IMR-90 (cell line): ENCODE data around the gene SNRK. TPM values are rescaled to one million over a fixed set of nuclear protein-coding genes. Genes with fewer than 3 reads are reported as not detected.

ENCODE experiments used
- ATAC-seq: fragments of 200-7000 bp; cut with Tn5 transposase; 2 replicates; pipeline ENCODE4 v1.9.1; 2020; ENCODE audit warnings: low read depth, mild to moderate bottlenecking, moderate library complexity
- BruUV-seq: library from RNA; stranded (reverse); fragments of 400-500 nt; replicated peaks from 2 replicates; lab custom pipeline; 2021; lab: Mats Ljungman, UMichigan
- CTCF ChIA-PET: fragments of 300-600 bp; formaldehyde crosslinking; extraction: SDS; loops from one replicate; lab custom pipeline; 2021; ENCODE audit warnings: antibody characterized with exemption; lab: Yijun Ruan, JAX
- POLR2A ChIA-PET: fragments of 300-600 bp; sonication (Branson Sonifier 250); formaldehyde crosslinking; loops from one replicate; lab custom pipeline; 2022; ENCODE audit warnings: antibody characterized with exemption; ENCODE audit not compliant: unreplicated experiment; lab: Charles Lee
- DNase-seq: peaks from one replicate; pipeline ENCODE4 v3.0.0; 2013
- H2AFZ ChIP-seq: replicated peaks from 2 replicates; pipeline ENCODE3; 2013; ENCODE audit warnings: low read length, mild to moderate bottlenecking; ENCODE audit not compliant: poor library complexity
- H2AK5ac ChIP-seq: 2 replicates; pipeline ENCODE4 v1.6.1; 2013; ENCODE audit warnings: low read depth, low read length, inconsistent platforms
- H2AK9ac ChIP-seq: replicated peaks from 2 replicates; pipeline ENCODE3; 2013; ENCODE audit warnings: mild to moderate bottlenecking, low read depth, low read length, moderate library complexity; ENCODE audit not compliant: poor library complexity
- H2BK120ac ChIP-seq: 2 replicates; pipeline ENCODE4 v1.6.1; 2013; ENCODE audit warnings: low read depth, low read length, inconsistent platforms
- H2BK15ac ChIP-seq: 3 replicates; pipeline ENCODE4 v1.6.1; 2013; ENCODE audit warnings: low read depth, low read length, inconsistent platforms
- H2BK20ac ChIP-seq: 2 replicates; pipeline ENCODE4 v1.6.1; 2013; ENCODE audit warnings: low read depth, mild to moderate bottlenecking, inconsistent platforms, low read length, moderate library complexity
- H2BK5ac ChIP-seq: 2 replicates; pipeline ENCODE4 v1.6.1; 2013; ENCODE audit warnings: mild to moderate bottlenecking, low read depth, low read length, inconsistent platforms; ENCODE audit not compliant: poor library complexity, severe bottlenecking
- H3K14ac ChIP-seq: replicated peaks from 2 replicates; pipeline ENCODE4 v1.6.1; 2013; ENCODE audit warnings: low read depth, low read length, inconsistent platforms
- H3K18ac ChIP-seq: 2 replicates; pipeline ENCODE4 v1.6.1; 2013; ENCODE audit warnings: low read depth, low read length, control low read depth
- H3K23ac ChIP-seq: 2 replicates; pipeline ENCODE4 v1.6.1; 2013; ENCODE audit warnings: low read depth, low read length, inconsistent platforms
- H3K27ac ChIP-seq: 2 replicates; pipeline ENCODE4 v1.5.1; 2013; ENCODE audit warnings: mild to moderate bottlenecking, control low read depth, low read length; ENCODE audit not compliant: insufficient read depth
- H3K27me3 ChIP-seq: 2 replicates; pipeline ENCODE4 v1.6.1; 2013; ENCODE audit warnings: low read length; ENCODE audit not compliant: control insufficient read depth, insufficient read depth
- H3K36me3 ChIP-seq: 2 replicates; pipeline ENCODE4 v1.6.1; 2013; ENCODE audit warnings: low read length, mixed read lengths; ENCODE audit not compliant: control insufficient read depth, insufficient read depth
- H3K4ac ChIP-seq: 2 replicates; pipeline ENCODE4 v1.6.1; 2013; ENCODE audit warnings: low read depth, low read length, inconsistent platforms
- H3K4me1 ChIP-seq: 2 replicates; pipeline ENCODE4 v1.6.1; 2013; ENCODE audit warnings: low read length, mixed read lengths; ENCODE audit not compliant: control insufficient read depth, insufficient read depth
- H3K4me2 ChIP-seq: 2 replicates; pipeline ENCODE4 v1.6.1; 2013; ENCODE audit warnings: low read depth, mild to moderate bottlenecking, control low read depth, low read length, moderate library complexity
- H3K4me3 ChIP-seq: 2 replicates; pipeline ENCODE4 v1.5.1; 2013; ENCODE audit warnings: low read depth, mild to moderate bottlenecking, control low read depth, low read length, moderate library complexity; ENCODE audit not compliant: insufficient read depth
- H3K56ac ChIP-seq: 2 replicates; pipeline ENCODE4 v1.6.1; 2013; ENCODE audit warnings: low read length, inconsistent platforms; ENCODE audit not compliant: insufficient read depth; ENCODE audit errors: extremely low read depth
- H3K79me1 ChIP-seq, 2 experiments: 2 replicates each; pipeline ENCODE4 v1.6.1; 2013; ENCODE audit warnings: low read length in 2 of 2, inconsistent platforms in 1 of 2, low read depth in 1 of 2
- H3K9ac ChIP-seq: 2 replicates; pipeline ENCODE4 v1.6.1; 2013; ENCODE audit warnings: low read depth, low read length, control low read depth
- H3K9me1 ChIP-seq: 2 replicates; pipeline ENCODE4 v1.6.1; 2013; ENCODE audit warnings: low read length, inconsistent platforms; ENCODE audit not compliant: insufficient read depth
- H3K9me3 ChIP-seq: 2 replicates; pipeline ENCODE4 v1.6.1; 2013; ENCODE audit warnings: low read length; ENCODE audit not compliant: control insufficient read depth, insufficient read depth
- H4K20me1 ChIP-seq: 2 replicates; pipeline ENCODE4 v1.6.1; 2013; ENCODE audit warnings: low read length, inconsistent platforms; ENCODE audit not compliant: insufficient read depth
- H4K5ac ChIP-seq: 2 replicates; pipeline ENCODE4 v1.6.1; 2013; ENCODE audit warnings: mild to moderate bottlenecking, low read depth, low read length, control low read depth
- H4K8ac ChIP-seq, 2 experiments: 2 replicates each; pipeline ENCODE4 v1.6.1; 2013; ENCODE audit warnings: low read depth in 2 of 2, low read length in 2 of 2, control low read depth in 1 of 2, inconsistent platforms in 1 of 2
- H4K91ac ChIP-seq: 2 replicates; pipeline ENCODE4 v1.6.1; 2013; ENCODE audit warnings: low read depth, low read length, inconsistent platforms; ENCODE audit not compliant: insufficient read depth
- BHLHE40 ChIP-seq: fragments of 150-350 bp; IDR thresholded peaks from 2 replicates; pipeline ENCODE4 v1.6.1; 2016; ENCODE audit warnings: mild to moderate bottlenecking, low read depth, low read length
- CEBPB ChIP-seq: IDR thresholded peaks from 2 replicates; pipeline ENCODE4 v1.6.1; 2012; ENCODE audit warnings: low read depth, low read length, improper control_type of control experiment
- CHD1 ChIP-seq: IDR thresholded peaks from 2 replicates; pipeline ENCODE4 v1.6.1; 2012; ENCODE audit warnings: low read depth, low read length, improper control_type of control experiment
- FOS ChIP-seq: fragments of 150-350 bp; IDR thresholded peaks from 2 replicates; pipeline ENCODE4 v1.6.1; 2016; ENCODE audit warnings: low read depth, low read length
- MAFK ChIP-seq: IDR thresholded peaks from 2 replicates; pipeline ENCODE4 v1.6.1; 2012; ENCODE audit warnings: low read depth, low read length, improper control_type of control experiment
- MAZ ChIP-seq: IDR thresholded peaks from 2 replicates; pipeline ENCODE4 v1.6.1; 2012; ENCODE audit warnings: low read depth, mild to moderate bottlenecking, low read length, improper control_type of control experiment, moderate library complexity, borderline replicate concordance
- NFE2L2 ChIP-seq: fragments of 150-350 bp; IDR thresholded peaks from 2 replicates; pipeline ENCODE4 v1.6.1; 2016; ENCODE audit warnings: low read depth, mild to moderate bottlenecking, low read length
- POLR2A ChIP-seq: IDR thresholded peaks from 2 replicates; pipeline ENCODE4 v1.6.1; 2012; ENCODE audit warnings: mild to moderate bottlenecking, low read depth, low read length
- RAD21 ChIP-seq: IDR thresholded peaks from 2 replicates; pipeline ENCODE4 v1.6.1; 2012; ENCODE audit warnings: low read length, improper control_type of control experiment
- RCOR1 ChIP-seq: IDR thresholded peaks from 2 replicates; pipeline ENCODE4 v1.6.1; 2012; ENCODE audit warnings: mild to moderate bottlenecking, low read length, improper control_type of control experiment; ENCODE audit not compliant: insufficient replicate concordance
- RFX5 ChIP-seq: IDR thresholded peaks from 2 replicates; pipeline ENCODE4 v1.8.0; 2012; ENCODE audit warnings: low read depth, mild to moderate bottlenecking, low read length, moderate library complexity
- WGBS, 2 experiments: methylation state at CpG; one replicate each; pipeline versions ENCODE4 v1.1.5 to v1.1.7; 2013; ENCODE audit warnings: missing lambda C conversion rate in 2 of 2; ENCODE audit not compliant: insufficient read length in 1 of 2; ENCODE audit errors: extremely low coverage in 2 of 2; 5-methylcytosine and 5-hydroxymethylcytosine counted together
- dilution Hi-C: fragments of 300-500 bp; cut with HindIII; formaldehyde crosslinking; loops from one replicate; pipeline ENCODE4 v1.14.3; 2018; ENCODE audit warnings: low sequenced_read_pairs; ENCODE audit not compliant: unreplicated experiment
- in situ Hi-C: fragments of 300-500 bp; cut with MboI; formaldehyde crosslinking; loops from 3 replicates; pipeline ENCODE4 v1.14.3; 2019; ENCODE audit warnings: low sequenced_read_pairs, inconsistent platforms, mixed read lengths
- intact Hi-C: fragments of 100-400 bp; cut with micrococcal nuclease; formaldehyde crosslinking; loops from 2 replicates; pipeline ENCODE4 v1.10.0; 2022
- polyA plus RNA-seq, 3 experiments: library from polyadenylated mRNA; depleted of rRNA; stranded (reverse); fragments of >200 nt; gene quantifications; 2 replicates each; pipeline ENCODE4 v1.2.3, GENCODE V29; 2012; ENCODE audit warnings: low replicate concordance in 1 of 3
- total RNA-seq: library from RNA; depleted of rRNA; stranded (reverse); fragments of >200 nt; gene quantifications from 2 replicates; pipeline ENCODE4 v1.2.3, GENCODE V29; 2012
- TF ChIP-seq, protein P1 (sequence below): conservative IDR thresholded peaks from 2 replicates; pipeline ENCODE4 v1.5.1; 2012; ENCODE audit warnings: mild to moderate bottlenecking, low read depth, low read length, improper control_type of control experiment
- TF ChIP-seq, protein P2 (sequence below): fragments of 150-350 bp; IDR thresholded peaks from 2 replicates; pipeline ENCODE4 v1.6.1; 2017; ENCODE audit warnings: mild to moderate bottlenecking, antibody characterized with exemption, low read length, low read depth
- TF ChIP-seq, protein P3 (sequence below): fragments of 150-350 bp; IDR thresholded peaks from 2 replicates; pipeline ENCODE4 v1.6.1; 2016; ENCODE audit warnings: low read depth, mild to moderate bottlenecking, low read length, moderate library complexity, borderline replicate concordance

The SNRK gene
- total and polyA plus RNA-seq, 2 of the 4 experiments (the other 2 are of a cell fraction) = 4.7 to 23.1 TPM

DNA sequence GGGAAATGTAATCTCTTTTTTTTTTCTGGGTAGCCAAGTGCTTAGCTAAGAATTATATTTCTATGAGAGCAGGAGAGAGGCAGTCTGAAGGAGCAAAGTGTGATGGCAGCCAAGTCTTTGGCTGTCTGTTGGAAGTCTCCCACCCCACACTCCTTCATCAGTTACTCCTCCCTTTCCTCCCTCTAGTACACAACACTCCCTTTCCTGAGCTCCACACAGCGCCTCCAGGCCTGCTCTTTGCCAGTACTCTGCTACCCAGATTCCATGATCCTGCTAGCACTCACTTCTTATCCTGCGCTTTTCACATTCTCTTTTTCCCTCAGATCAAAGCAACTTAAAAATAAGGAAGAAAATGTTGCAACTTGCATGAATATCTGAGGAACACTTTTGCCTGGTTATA is 37.4 kb upstream of the SNRK start:
- no peaks in the 10 kb centered on the region for H3K9me1 ChIP-seq
- no peak overlapping the region for H3K27ac ChIP-seq
- no peak overlapping the region for H4K5ac ChIP-seq
- ChIA-PET CTCF (no interaction called here), POLR2A (no interaction called here)
- H3K79me1 ChIP-seq = no peaks in the 10 kb centered on the region
- intact Hi-C loops (no loop called here), dilution Hi-C loops (no loop called here), in situ Hi-C loops (no loop called here)
- H3K27me3 ChIP-seq = peaks cover 43% of the 10 kb centered on the region
- H3K9me3 ChIP-seq = peaks cover 2% of the 10 kb centered on the region; the same call in 1 of the 2 replicates
- H3K14ac ChIP-seq = no peak overlapping the region
- no peak overlapping the region for H3K56ac ChIP-seq
- H4K20me1 ChIP-seq = no peaks in the 10 kb centered on the region
- no peak overlapping the region for H3K9ac ChIP-seq
- H2BK15ac ChIP-seq = no peak overlapping the region
- no peak overlapping the region for H3K4me2 ChIP-seq
- H3K4ac ChIP-seq = no peak overlapping the region
- H4K91ac ChIP-seq = no peak overlapping the region
- no peak overlapping the region for H2BK20ac ChIP-seq
- no peaks in the 10 kb centered on the region for H3K36me3 ChIP-seq
- H2AK5ac ChIP-seq = no peak overlapping the region
- no peak overlapping the region for H2BK5ac ChIP-seq
- WGBS, 2 experiments = no CpG with 5 or more reads among the region's 2 CpGs
- DNase-seq (no peak), ATAC-seq (no peak)
- H4K8ac ChIP-seq = no peak overlapping the region
- no peak overlapping the region for H3K18ac ChIP-seq
- no TSS peak for BruUV-seq
- no peak overlapping the region for H2AK9ac ChIP-seq
- no peak overlapping the region for H3K23ac ChIP-seq
- H2BK120ac ChIP-seq = no peak overlapping the region
- no peak overlapping the region for H3K4me3 ChIP-seq
- no peaks in the 10 kb centered on the region for H3K4me1 ChIP-seq
- no peak for TF ChIP-seq MAFK
- TF ChIP-seq FOS = no peak
- no peak for TF ChIP-seq CHD1
- TF ChIP-seq NFE2L2 = no peak
- TF ChIP-seq POLR2A = no peak
- TF ChIP-seq RFX5 = no peak
- TF ChIP-seq RCOR1 = no peak
- TF ChIP-seq, protein P1, sequence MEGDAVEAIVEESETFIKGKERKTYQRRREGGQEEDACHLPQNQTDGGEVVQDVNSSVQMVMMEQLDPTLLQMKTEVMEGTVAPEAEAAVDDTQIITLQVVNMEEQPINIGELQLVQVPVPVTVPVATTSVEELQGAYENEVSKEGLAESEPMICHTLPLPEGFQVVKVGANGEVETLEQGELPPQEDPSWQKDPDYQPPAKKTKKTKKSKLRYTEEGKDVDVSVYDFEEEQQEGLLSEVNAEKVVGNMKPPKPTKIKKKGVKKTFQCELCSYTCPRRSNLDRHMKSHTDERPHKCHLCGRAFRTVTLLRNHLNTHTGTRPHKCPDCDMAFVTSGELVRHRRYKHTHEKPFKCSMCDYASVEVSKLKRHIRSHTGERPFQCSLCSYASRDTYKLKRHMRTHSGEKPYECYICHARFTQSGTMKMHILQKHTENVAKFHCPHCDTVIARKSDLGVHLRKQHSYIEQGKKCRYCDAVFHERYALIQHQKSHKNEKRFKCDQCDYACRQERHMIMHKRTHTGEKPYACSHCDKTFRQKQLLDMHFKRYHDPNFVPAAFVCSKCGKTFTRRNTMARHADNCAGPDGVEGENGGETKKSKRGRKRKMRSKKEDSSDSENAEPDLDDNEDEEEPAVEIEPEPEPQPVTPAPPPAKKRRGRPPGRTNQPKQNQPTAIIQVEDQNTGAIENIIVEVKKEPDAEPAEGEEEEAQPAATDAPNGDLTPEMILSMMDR = no peak
- TF ChIP-seq, protein P2, sequence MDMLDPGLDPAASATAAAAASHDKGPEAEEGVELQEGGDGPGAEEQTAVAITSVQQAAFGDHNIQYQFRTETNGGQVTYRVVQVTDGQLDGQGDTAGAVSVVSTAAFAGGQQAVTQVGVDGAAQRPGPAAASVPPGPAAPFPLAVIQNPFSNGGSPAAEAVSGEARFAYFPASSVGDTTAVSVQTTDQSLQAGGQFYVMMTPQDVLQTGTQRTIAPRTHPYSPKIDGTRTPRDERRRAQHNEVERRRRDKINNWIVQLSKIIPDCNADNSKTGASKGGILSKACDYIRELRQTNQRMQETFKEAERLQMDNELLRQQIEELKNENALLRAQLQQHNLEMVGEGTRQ = no peak
- TF ChIP-seq CEBPB = no peak
- TF ChIP-seq BHLHE40 = no peak
- TF ChIP-seq RAD21 = no peak
- TF ChIP-seq, protein P3, sequence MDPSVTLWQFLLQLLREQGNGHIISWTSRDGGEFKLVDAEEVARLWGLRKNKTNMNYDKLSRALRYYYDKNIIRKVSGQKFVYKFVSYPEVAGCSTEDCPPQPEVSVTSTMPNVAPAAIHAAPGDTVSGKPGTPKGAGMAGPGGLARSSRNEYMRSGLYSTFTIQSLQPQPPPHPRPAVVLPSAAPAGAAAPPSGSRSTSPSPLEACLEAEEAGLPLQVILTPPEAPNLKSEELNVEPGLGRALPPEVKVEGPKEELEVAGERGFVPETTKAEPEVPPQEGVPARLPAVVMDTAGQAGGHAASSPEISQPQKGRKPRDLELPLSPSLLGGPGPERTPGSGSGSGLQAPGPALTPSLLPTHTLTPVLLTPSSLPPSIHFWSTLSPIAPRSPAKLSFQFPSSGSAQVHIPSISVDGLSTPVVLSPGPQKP = no peak
- no peak for TF ChIP-seq MAZ
- no peak overlapping the region for H2AFZ ChIP-seq
